HG03064 (cell line): ENCODE measurements around the gene RASSF1.

Source experiments
- ATAC-seq: cut with Tn5 transposase; IDR thresholded peaks from one replicate; pipeline ENCODE4 v1.9.1; 2021; ENCODE audit warnings: low read depth; ENCODE audit not compliant: unreplicated experiment

The RASSF1 gene

DNA sequence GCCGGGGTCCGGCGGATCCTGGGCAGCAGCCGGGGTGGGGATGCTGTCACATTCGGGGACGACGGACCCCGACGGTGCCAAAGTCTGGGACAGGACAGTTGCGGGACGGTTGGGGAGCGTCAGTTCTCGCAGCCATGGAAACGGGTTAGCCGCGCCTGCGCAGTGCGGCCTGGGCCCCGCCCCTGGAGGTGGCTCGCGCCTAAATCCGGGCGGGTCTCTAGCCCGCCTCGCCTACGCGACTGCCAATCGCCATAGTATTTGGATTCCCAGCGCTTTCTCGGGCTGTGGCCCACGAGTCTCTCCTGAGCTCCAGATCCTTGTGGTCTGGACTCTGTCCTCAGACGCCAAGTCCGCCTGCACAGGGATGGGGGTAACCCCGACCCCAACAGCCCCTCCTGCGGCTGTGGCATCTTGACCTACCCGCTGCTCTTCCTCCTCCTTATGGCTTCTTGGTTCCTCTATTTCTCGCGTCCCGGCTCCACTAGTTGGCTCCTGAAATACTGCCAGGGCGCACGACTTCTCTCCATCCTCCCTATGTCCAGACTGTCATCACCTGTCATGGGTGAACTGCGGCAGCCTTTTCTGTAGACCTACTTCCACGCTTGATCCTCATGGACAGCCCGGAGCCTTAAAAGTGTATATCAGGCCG is 5.1 kb upstream of the RASSF1 start, which contains the start of gene ZMYND10:
Gene ZMYND10, minus strand, starts transcription at position 147 of the 649 bp plus-strand sequence. CDS start 153 bp downstream, outside the sequence.
- ATAC-seq, result no peak

GRCh38 chr3:50345008-50345407 is 4.4 kb upstream of the RASSF1 start:
- no peak for ATAC-seq

GRCh38 chr3:50342813-50343633 is 2.4 kb upstream of the RASSF1 start:
- ATAC-seq, result no peak

- no peak for ATAC-seq
Observed at GRCh38 chr3:50341996-50342650, 1.5 kb upstream of the RASSF1 start.

GRCh38 chr3:50341537-50341936 is 901 bp upstream of the RASSF1 start:
- no peak for ATAC-seq

GRCh38 chr3:50340147-50340447 is 539 bp downstream of the RASSF1 start:
- ATAC-seq, result no peak

DNA sequence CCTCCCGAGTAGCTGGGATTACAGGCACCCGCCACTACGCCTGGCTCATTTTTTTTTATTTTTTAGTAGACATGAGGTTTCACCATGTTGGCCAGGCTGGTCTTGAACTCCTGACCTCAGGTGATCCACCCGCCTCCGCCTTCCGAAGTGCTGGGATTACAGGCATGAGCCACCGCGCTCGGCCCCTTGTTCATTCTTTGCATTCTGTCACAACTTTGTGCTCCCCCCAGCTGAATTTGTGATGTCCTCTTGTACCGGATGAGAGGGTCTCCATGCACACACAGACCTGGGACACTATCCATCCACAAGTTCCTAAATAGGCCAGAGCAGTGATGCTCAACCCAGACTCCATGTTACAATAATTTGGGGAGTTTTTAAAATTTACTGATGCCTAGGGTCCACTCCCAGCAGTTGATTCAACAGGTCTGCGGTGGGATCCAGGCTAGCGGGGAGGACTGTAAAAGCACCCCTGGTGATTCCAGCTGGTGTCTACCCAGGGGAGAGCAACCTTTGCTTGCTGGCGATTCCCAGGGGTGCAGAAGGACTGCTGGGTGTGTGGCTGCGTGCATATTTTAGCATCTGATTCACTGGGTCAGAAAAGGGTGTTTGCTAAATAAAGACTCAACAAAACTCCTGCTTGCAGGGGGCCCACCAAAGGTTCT is 1.0 kb downstream of the RASSF1 start:
- ATAC-seq, result no peak

DNA sequence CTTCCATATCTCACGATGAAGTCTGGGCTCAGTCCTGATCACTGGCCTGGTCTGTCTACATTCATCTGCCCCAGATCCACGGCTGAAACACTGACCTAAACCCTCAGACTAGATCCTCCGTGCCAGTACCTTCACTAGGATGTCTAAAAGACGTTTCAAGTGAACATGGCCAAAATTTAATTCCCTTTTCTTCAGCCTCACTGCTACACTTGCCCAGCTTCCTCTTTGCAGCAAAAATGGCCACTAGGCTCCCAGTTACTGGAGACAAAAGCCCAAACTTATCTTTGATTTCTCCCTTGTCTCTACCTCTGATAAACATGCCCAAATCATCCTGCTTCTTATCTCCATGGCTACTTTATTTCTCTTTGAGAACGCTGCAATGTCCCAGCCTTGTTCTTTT is 1.7 kb downstream of the RASSF1 start:
- ATAC-seq, result no peak

GRCh38 chr3:50337175-50337861 is 3.3 kb downstream of the RASSF1 start:
- ATAC-seq, result peak; percentile 72

DNA sequence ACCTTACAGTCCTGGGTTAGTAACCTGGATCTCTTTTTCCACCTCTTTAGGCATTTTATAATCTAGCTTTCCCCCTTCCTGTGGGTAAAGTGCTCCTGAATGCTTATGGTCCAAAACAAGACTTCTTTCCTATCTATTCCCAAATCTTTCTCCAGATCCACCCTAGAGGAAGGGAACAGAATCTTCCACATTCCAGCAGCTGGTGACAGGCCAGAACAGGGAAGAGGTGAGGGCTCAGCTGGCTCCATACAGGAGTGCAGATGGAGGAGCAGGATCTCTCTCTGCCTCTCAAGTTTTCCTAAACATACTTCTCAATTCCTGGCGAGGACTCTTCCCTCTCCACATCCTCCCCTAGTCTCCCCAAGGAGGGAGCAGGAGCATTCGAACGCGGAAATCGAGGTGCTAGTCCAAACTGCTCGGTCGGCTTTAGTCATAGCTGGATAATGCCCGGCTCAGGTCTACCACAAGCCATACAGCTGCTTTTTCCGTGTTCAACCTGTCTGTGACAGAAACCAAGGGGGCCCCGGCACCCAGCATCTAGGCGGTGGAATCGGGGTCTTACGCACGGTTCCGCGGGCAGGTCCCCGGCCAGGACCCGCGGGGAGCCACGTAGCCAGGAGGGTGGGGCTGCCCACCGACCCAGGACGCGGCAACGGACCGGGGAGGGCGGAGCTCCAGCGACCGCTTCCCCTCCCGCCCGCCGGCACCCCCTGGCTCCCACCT is 4.0 kb downstream of the RASSF1 start:
- peak; percentile 24 for ATAC-seq

DNA sequence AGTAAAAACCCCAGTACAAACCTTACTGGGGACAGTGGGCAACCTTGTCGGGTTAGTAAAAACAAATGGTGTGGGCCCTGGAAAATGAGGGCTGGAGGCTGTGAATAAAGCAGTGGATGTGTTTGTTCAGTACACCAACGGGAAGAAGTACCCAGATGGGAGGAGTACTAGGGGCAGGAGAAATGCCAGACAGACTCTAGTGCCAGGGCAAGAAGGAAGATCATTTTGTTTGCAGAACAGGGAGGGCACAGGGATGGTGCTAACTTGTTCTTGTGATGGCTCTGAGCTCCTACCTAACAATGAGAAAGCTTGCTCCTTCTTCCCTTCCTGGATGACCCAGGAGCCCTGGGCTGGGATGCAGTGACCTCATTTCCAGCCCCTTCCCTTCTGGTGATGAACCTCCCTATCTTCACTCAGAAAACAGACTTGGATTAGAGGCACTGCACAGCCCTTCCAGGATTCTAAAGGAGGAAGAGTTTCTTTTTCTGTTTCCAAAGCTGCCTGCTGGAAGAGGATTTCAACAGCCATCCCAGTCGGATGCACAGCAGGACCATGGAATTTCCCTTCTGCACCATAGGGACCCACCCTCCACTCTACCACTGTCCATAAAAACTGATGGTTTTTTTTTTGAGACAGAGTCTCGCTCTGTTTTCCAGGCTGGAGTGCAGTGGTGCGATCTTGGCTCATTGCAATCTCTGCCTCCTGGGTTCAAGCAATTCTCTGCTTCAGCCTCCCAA is 6.1 kb downstream of the RASSF1 start:
- no peak for ATAC-seq

GRCh38 chr3:50333744-50334328 is 6.8 kb downstream of the RASSF1 start:
- ATAC-seq, result no peak

- no peak for ATAC-seq
Observed at GRCh38 chr3:50331364-50331907, 9.2 kb downstream of the RASSF1 start.

- no peak for ATAC-seq
Observed at GRCh38 chr3:50330330-50330729, 10.3 kb downstream of the RASSF1 start.

DNA sequence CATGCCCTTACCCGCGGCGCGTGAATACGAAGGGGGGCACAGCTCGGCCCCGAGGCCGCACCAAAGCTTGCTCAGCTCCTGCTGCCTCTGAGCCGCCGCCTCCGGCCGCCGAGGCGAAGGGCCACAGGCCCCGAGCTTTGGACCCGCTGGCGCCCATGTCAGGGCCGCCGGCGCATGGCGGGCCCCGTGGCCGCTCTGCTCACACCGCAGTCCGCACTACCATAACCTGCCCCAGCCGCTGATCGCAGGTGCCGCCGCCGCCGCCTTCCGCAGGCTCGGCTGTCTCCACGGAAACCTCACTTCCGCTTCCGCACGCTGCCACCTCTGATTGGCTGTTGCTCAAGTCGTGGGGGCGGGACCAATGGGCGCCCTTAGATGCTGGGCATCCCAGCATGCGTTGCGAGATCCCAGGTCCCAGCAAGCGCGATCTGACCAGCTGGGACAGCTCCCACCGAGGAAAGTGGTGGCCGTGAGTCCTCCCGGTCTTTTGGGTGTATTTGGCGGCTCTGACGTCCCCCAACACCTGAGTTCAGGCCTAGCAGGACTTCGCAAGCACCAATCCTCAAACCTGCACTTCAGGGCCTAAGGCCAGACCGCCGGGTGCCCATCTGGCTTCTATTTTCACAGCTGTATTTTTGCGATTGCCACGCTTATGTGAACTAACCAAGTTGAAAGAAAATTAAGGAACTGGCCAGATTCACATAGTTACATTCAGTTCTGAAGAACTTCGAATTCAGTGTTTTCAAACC is 12.5 kb downstream of the RASSF1 start, which contains the start of gene TUSC2:
Gene TUSC2, minus strand, starts transcription at position 281 of the 749 bp plus-strand sequence. Its CDS starts 124 bp downstream, at position 157.
- peak; percentile 64 for ATAC-seq

GRCh38 chr3:50327129-50327528 is 13.5 kb downstream of the RASSF1 start:
- ATAC-seq, result no peak

DNA sequence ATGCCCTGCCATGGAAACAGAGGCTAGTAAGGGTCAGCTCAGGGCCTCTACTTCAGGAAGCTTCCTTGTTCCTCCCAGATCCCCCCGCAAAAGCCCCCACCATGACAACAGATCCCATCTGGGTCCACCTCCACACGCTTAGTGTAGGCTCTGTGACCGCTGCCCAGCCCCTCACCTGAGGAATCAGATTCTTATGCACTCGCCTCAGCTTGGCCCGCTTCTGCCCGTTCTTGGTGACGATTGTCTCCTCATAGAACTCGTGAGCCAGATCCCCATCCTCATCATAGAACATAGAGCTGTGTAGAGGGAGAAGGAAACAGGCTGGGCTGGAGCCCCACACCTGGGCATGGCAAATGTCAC is 14.5 kb downstream of the RASSF1 start:
- no peak for ATAC-seq
